ENCODE measurements around the gene DCP1B.

The DCP1B gene

DNA sequence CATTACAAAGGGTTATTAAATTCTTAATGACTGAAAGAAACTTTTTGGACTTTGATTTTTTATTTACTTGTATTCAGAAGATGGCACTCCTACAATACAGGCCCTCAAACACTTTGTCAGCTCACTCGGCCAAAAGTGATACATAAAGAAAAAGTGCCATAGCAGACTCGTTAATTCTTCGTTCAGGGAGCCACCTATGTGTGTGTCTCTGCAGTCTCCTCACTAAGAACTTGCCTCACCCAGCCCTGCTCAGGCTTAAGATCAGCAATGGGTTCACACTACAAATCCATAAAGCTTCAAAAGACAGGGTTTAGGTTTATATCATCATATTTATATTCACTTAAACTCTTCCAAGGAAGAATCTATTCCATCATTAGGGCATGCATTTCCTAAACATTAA lies 11.5 kb downstream of the DCP1B start:
- TF ChIP-seq REST (IDR thresholded peaks at IDR 0.05; ENCODE audit: insufficient read depth in 1 of 2, low read depth in 2 of 2, low read length in 2 of 2) (no peak), POLR2AphosphoS5 (IDR thresholded peaks at IDR 0.05; ENCODE audit: low read depth, low read length) (no peak)

- TF ChIP-seq SIN3A (IDR thresholded peaks at IDR 0.05; ENCODE audit: borderline replicate concordance, insufficient read depth, low read length) (no peak), FOXP2 (optimal IDR thresholded peaks at IDR 0.05; ENCODE audit: borderline replicate concordance, extremely low read depth, extremely low read length, insufficient read depth) (no peak), REST (IDR thresholded peaks at IDR 0.05; ENCODE audit: insufficient read depth in 1 of 2, low read depth in 2 of 2, low read length in 2 of 2) (no peak), TAF1 (IDR thresholded peaks at IDR 0.05; ENCODE audit: borderline replicate concordance, insufficient read depth, low read length) (no peak), POLR2AphosphoS5 (IDR thresholded peaks at IDR 0.05; ENCODE audit: low read depth, low read length) (no peak)
Observed at GRCh38 chr12:1989111-1989510, 15.1 kb downstream of the DCP1B start.

DNA sequence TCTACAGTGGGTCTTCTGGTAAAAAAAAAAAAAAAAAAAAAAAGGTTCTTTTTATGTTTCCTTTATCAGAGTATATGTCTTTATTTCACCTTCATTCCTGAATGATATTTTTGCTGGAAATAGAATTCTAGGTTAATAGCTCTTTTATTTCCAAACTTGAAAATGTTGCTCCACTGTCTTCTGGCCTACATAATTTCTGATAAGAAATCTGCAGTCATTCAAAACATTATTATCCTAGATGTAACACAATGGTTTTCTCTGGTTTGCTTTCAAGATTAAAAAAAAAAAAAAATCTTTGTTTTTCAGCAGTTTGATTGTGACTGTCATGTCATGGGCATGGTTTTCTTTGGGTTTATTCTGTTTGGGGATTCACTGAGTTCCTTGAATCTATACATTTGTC lies 19.5 kb downstream of the DCP1B start:
- no peak for TF ChIP-seq POLR2AphosphoS5 (IDR thresholded peaks at IDR 0.05; ENCODE audit: low read depth, low read length)
- no peak for TF ChIP-seq SIN3A (IDR thresholded peaks at IDR 0.05; ENCODE audit: borderline replicate concordance, insufficient read depth, low read length)
- no peak for TF ChIP-seq REST (IDR thresholded peaks at IDR 0.05; ENCODE audit: insufficient read depth in 1 of 2, low read depth in 2 of 2, low read length in 2 of 2)
- no peak for TF ChIP-seq FOXP2 (optimal IDR thresholded peaks at IDR 0.05; ENCODE audit: borderline replicate concordance, extremely low read depth, extremely low read length, insufficient read depth)
- TF ChIP-seq TAF1 (IDR thresholded peaks at IDR 0.05; ENCODE audit: borderline replicate concordance, insufficient read depth, low read length), result no peak

GRCh38 chr12:1980282-1980681 lies 24.0 kb downstream of the DCP1B start:
- TF ChIP-seq FOXP2 (optimal IDR thresholded peaks at IDR 0.05; ENCODE audit: borderline replicate concordance, extremely low read depth, extremely low read length, insufficient read depth) (no peak), REST (IDR thresholded peaks at IDR 0.05; ENCODE audit: insufficient read depth in 1 of 2, low read depth in 2 of 2, low read length in 2 of 2) (no peak), TAF1 (IDR thresholded peaks at IDR 0.05; ENCODE audit: borderline replicate concordance, insufficient read depth, low read length) (no peak), SIN3A (IDR thresholded peaks at IDR 0.05; ENCODE audit: borderline replicate concordance, insufficient read depth, low read length) (no peak)

GRCh38 chr12:1978078-1978862 lies 26.0 kb downstream of the DCP1B start:
- TF ChIP-seq FOXP2 (optimal IDR thresholded peaks at IDR 0.05; ENCODE audit: borderline replicate concordance, extremely low read depth, extremely low read length, insufficient read depth) (no peak), SIN3A (IDR thresholded peaks at IDR 0.05; ENCODE audit: borderline replicate concordance, insufficient read depth, low read length) (no peak), POLR2AphosphoS5 (IDR thresholded peaks at IDR 0.05; ENCODE audit: low read depth, low read length) (no peak), REST (IDR thresholded peaks at IDR 0.05; ENCODE audit: insufficient read depth in 1 of 2, low read depth in 2 of 2, low read length in 2 of 2) (no peak), TAF1 (IDR thresholded peaks at IDR 0.05; ENCODE audit: borderline replicate concordance, insufficient read depth, low read length) (no peak)

Data from PFSK-1 (cell line).